SK-N-SH (cell line): ENCODE data around the gene PMEPA1. TPM values are rescaled to one million over a fixed set of nuclear protein-coding genes. Genes with fewer than 3 reads are reported as not detected.

ENCODE experiments used
- CTCF ChIA-PET: fragments of 300-600, 350-600 bp; formaldehyde crosslinking; extraction: SDS; loops from one replicate; lab custom pipeline; 2021; lab: Yijun Ruan, JAX
- POLR2A ChIA-PET: fragments of 350-600 bp; sonication (Branson Sonifier 250); formaldehyde crosslinking; extraction: SDS; loops from one replicate; lab custom pipeline; 2020; ENCODE audit warnings: antibody characterized with exemption, inconsistent platforms; lab: Yijun Ruan, JAX
- DNase-seq: peaks from one replicate; pipeline ENCODE4 v3.0.0; 2012
- H2AFZ ChIP-seq: fragments of 200-600 bp; sonication (generic); 2 replicates; pipeline ENCODE4 v1.8.1; 2016; ENCODE audit warnings: antibody characterized with exemption, mild to moderate bottlenecking, low read depth
- H3F3A ChIP-seq: fragments of 200-600 bp; sonication (generic); replicated peaks from 2 replicates; pipeline ENCODE3; 2016; ENCODE audit warnings: antibody characterized with exemption, mild to moderate bottlenecking; ENCODE audit not compliant: insufficient read depth
- H3K27ac ChIP-seq, 2 experiments: fragments of 200-500 bp in 1 of 2; fragments of 200-600 bp in 1 of 2; sonication (Bioruptor generic) in 1 of 2; sonication (generic), shearing (Covaris generic) in 1 of 2; 2 replicates each; pipeline versions ENCODE4 v1.5.1 to v1.6.1; 2014 to 2016; ENCODE audit warnings: low read depth in 2 of 2, inconsistent platforms in 1 of 2, low read length in 1 of 2, mild to moderate bottlenecking in 1 of 2, mixed read lengths in 1 of 2
- H3K27me3 ChIP-seq: fragments of 200-600 bp; sonication (generic), shearing (Covaris generic); 2 replicates; pipeline ENCODE4 v1.6.1; 2016; ENCODE audit warnings: mixed run types; ENCODE audit not compliant: insufficient read depth
- H3K36me3 ChIP-seq, 2 experiments: fragments of 200-500 bp in 1 of 2; fragments of 200-600 bp in 1 of 2; sonication (Bioruptor generic) in 1 of 2; sonication (generic) in 1 of 2; replicated peaks in 1 of 2; 2 replicates each; pipeline versions ENCODE3 to v1.5.1; 2014 to 2016; ENCODE audit warnings: low read length in 1 of 2, mild to moderate bottlenecking in 1 of 2; ENCODE audit not compliant: insufficient read depth in 2 of 2, control insufficient read depth in 1 of 2
- H3K4me1 ChIP-seq, 2 experiments: fragments of 200-500 bp in 1 of 2; fragments of 200-600 bp in 1 of 2; sonication (Bioruptor generic) in 1 of 2; sonication (generic), shearing (Covaris generic) in 1 of 2; 2 replicates each; pipeline versions ENCODE4 v1.5.1 to v1.6.1; 2014 to 2016; ENCODE audit warnings: low read depth in 1 of 2, low read length in 1 of 2, mixed run types in 1 of 2; ENCODE audit not compliant: insufficient read depth in 2 of 2, control insufficient read depth in 1 of 2
- H3K4me2 ChIP-seq: fragments of 200-600 bp; sonication (generic), shearing (Covaris generic); 2 replicates; pipeline ENCODE4 v1.6.1; 2017; ENCODE audit warnings: mixed run types
- H3K4me3 ChIP-seq, 2 experiments: fragments of 200-500 bp in 1 of 2; fragments of 200-600 bp in 1 of 2; sonication (Bioruptor generic) in 1 of 2; sonication (generic), shearing (Covaris generic) in 1 of 2; 2 replicates each; pipeline versions ENCODE4 v1.5.1 to v1.8.1; 2014 to 2016; ENCODE audit warnings: low read depth in 2 of 2, inconsistent platforms in 1 of 2, low read length in 1 of 2, mild to moderate bottlenecking in 1 of 2, mixed read lengths in 1 of 2, moderate library complexity in 1 of 2
- H3K79me2 ChIP-seq: fragments of 200-600 bp; sonication (generic); 2 replicates; pipeline ENCODE4 v1.8.1; 2017; ENCODE audit warnings: mild to moderate bottlenecking; ENCODE audit not compliant: insufficient read depth
- H3K9ac ChIP-seq: fragments of 200-600 bp; sonication (generic); 2 replicates; pipeline ENCODE4 v1.6.1; 2017; ENCODE audit warnings: mixed run types
- H3K9me2 ChIP-seq: fragments of 200-600 bp; sonication (generic); 2 replicates; pipeline ENCODE4 v1.6.1; 2017; ENCODE audit warnings: mixed run types
- H3K9me3 ChIP-seq: fragments of 200-600 bp; sonication (generic); 2 replicates; pipeline ENCODE4 v1.6.1; 2017; ENCODE audit warnings: mixed run types, mild to moderate bottlenecking, moderate library complexity
- H4K20me1 ChIP-seq: fragments of 200-600 bp; sonication (generic); 2 replicates; pipeline ENCODE4 v1.6.1; 2017; ENCODE audit warnings: mild to moderate bottlenecking, mixed run types; ENCODE audit not compliant: insufficient read depth
- EZH2phosphoT487 ChIP-seq: fragments of 200-600 bp; sonication (generic); IDR thresholded peaks from 2 replicates; pipeline ENCODE4 v1.6.1; 2017; ENCODE audit warnings: low read depth, mixed run types, mild to moderate bottlenecking, antibody characterized with exemption, moderate library complexity, borderline replicate concordance
- FOXJ3 ChIP-seq: sonication (generic); formaldehyde crosslinking; IDR thresholded peaks from 2 replicates; pipeline ENCODE4 v1.5.1; 2020; ENCODE audit warnings: mild to moderate bottlenecking, missing genetic modification reagents
- GABPA ChIP-seq: IDR thresholded peaks from 2 replicates; pipeline ENCODE4 v1.4.0; 2012; ENCODE audit warnings: low read depth, mild to moderate bottlenecking
- GATA2 ChIP-seq: sonication (generic); formaldehyde crosslinking; IDR thresholded peaks from 2 replicates; pipeline ENCODE4 v1.5.0; 2020; ENCODE audit warnings: mild to moderate bottlenecking, missing genetic modification reagents
- JUND ChIP-seq: IDR thresholded peaks from 2 replicates; pipeline ENCODE4 v1.4.0; 2012
- MXI1 ChIP-seq: IDR thresholded peaks from 2 replicates; pipeline ENCODE4 v1.6.1; 2012; ENCODE audit warnings: mild to moderate bottlenecking, low read depth, low read length, improper control_type of control experiment
- NFIC ChIP-seq: IDR thresholded peaks from 2 replicates; pipeline ENCODE4 v1.4.0; 2012; ENCODE audit warnings: borderline replicate concordance
- RAD21 ChIP-seq: IDR thresholded peaks from 2 replicates; pipeline ENCODE4 v1.6.1; 2012; ENCODE audit warnings: mild to moderate bottlenecking, low read length
- RCOR1 ChIP-seq: fragments of 150-350 bp; IDR thresholded peaks from 2 replicates; pipeline ENCODE4 v1.6.1; 2017; ENCODE audit warnings: antibody characterized with exemption, low read length
- RFX5 ChIP-seq: IDR thresholded peaks from 2 replicates; pipeline ENCODE4 v1.6.1; 2012; ENCODE audit warnings: mild to moderate bottlenecking, improper control_type of control experiment, low read length
- RXRA ChIP-seq: IDR thresholded peaks from 2 replicates; pipeline ENCODE4 v1.4.0; 2012; ENCODE audit warnings: low read depth, mild to moderate bottlenecking, borderline replicate concordance
- SIN3A ChIP-seq: IDR thresholded peaks from 2 replicates; pipeline ENCODE4 v1.6.1; 2012; ENCODE audit warnings: low read depth, mild to moderate bottlenecking, low read length, moderate library complexity, borderline replicate concordance
- SMC3 ChIP-seq: IDR thresholded peaks from 2 replicates; pipeline ENCODE4 v1.6.1; 2012; ENCODE audit warnings: low read depth, low read length, improper control_type of control experiment
- TAF1 ChIP-seq: IDR thresholded peaks from 2 replicates; pipeline ENCODE4 v1.6.1; 2012; ENCODE audit warnings: low read depth, mild to moderate bottlenecking, low read length, moderate library complexity, borderline replicate concordance
- TEAD4 ChIP-seq: IDR thresholded peaks from 2 replicates; pipeline ENCODE4 v1.4.0; 2012; ENCODE audit warnings: mild to moderate bottlenecking, borderline replicate concordance; ENCODE audit not compliant: insufficient read depth
- YY1 ChIP-seq: IDR thresholded peaks from 2 replicates; pipeline ENCODE4 v1.4.0; 2012; ENCODE audit warnings: low read depth, mild to moderate bottlenecking
- WGBS: methylation state at CpG from one replicate; pipeline ENCODE4 v1.1.6; 2017; ENCODE audit warnings: low lambda C conversion rate; 5-methylcytosine and 5-hydroxymethylcytosine counted together
- polyA plus RNA-seq, 3 experiments: library from polyadenylated mRNA; depleted of rRNA; stranded (reverse); fragments of >200 nt; gene quantifications; 2 replicates each; pipeline ENCODE4 v1.2.3, GENCODE V29; 2012
- TF ChIP-seq, protein P1 (sequence below): IDR thresholded peaks from 2 replicates; pipeline ENCODE4 v1.4.0; 2012; ENCODE audit warnings: low read depth, borderline replicate concordance
- TF ChIP-seq, protein P2 (sequence below): fragments of 200-600 bp; sonication (generic); IDR thresholded peaks from 2 replicates; pipeline ENCODE4 v1.6.1; 2017; ENCODE audit warnings: antibody characterized with exemption, mild to moderate bottlenecking, moderate library complexity
- TF ChIP-seq, protein P3 (sequence below): IDR thresholded peaks from 2 replicates; pipeline ENCODE4 v1.4.0; 2012; ENCODE audit warnings: low read depth
- TF ChIP-seq, protein P4 (sequence below): IDR thresholded peaks from 2 replicates; pipeline ENCODE4; 2012
- TF ChIP-seq, protein P5 (sequence below): fragments of 150-350 bp; IDR thresholded peaks from 2 replicates; pipeline ENCODE4 v1.6.1; 2017; ENCODE audit warnings: antibody characterized with exemption, low read length, low read depth, borderline replicate concordance

The PMEPA1 gene
- polyA plus RNA-seq, 1 of the 3 experiments (the other 2 are of a cell fraction) = 7.1 TPM

DNA sequence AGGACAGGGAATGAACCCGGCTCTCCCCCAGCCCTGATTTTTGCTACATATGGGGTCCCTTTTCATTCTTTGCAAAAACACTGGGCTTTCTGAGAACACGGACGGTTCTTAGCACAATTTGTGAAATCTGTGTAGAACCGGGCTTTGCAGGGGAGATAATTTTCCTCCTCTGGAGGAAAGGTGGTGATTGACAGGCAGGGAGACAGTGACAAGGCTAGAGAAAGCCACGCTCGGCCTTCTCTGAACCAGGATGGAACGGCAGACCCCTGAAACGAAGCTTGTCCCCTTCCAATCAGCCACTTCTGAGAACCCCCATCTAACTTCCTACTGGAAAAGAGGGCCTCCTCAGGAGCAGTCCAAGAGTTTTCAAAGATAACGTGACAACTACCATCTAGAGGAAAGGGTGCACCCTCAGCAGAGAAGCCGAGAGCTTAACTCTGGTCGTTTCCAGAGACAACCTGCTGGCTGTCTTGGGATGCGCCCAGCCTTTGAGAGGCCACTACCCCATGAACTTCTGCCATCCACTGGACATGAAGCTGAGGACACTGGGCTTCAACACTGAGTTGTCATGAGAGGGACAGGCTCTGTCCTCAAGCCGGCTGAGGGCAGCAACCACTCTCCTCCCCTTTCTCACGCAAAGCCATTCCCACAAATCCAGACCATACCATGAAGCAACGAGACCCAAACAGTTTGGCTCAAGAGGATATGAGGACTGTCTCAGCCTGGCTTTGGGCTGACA lies 60.8 kb downstream of the PMEPA1 start (continued):
- TF ChIP-seq, protein P1, sequence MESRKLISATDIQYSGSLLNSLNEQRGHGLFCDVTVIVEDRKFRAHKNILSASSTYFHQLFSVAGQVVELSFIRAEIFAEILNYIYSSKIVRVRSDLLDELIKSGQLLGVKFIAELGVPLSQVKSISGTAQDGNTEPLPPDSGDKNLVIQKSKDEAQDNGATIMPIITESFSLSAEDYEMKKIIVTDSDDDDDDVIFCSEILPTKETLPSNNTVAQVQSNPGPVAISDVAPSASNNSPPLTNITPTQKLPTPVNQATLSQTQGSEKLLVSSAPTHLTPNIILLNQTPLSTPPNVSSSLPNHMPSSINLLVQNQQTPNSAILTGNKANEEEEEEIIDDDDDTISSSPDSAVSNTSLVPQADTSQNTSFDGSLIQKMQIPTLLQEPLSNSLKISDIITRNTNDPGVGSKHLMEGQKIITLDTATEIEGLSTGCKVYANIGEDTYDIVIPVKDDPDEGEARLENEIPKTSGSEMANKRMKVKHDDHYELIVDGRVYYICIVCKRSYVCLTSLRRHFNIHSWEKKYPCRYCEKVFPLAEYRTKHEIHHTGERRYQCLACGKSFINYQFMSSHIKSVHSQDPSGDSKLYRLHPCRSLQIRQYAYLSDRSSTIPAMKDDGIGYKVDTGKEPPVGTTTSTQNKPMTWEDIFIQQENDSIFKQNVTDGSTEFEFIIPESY = no peak
- TF ChIP-seq TEAD4 (no peak), GATA2 (CRISPR knock-in tag) (no peak), RAD21 (no peak)

DNA sequence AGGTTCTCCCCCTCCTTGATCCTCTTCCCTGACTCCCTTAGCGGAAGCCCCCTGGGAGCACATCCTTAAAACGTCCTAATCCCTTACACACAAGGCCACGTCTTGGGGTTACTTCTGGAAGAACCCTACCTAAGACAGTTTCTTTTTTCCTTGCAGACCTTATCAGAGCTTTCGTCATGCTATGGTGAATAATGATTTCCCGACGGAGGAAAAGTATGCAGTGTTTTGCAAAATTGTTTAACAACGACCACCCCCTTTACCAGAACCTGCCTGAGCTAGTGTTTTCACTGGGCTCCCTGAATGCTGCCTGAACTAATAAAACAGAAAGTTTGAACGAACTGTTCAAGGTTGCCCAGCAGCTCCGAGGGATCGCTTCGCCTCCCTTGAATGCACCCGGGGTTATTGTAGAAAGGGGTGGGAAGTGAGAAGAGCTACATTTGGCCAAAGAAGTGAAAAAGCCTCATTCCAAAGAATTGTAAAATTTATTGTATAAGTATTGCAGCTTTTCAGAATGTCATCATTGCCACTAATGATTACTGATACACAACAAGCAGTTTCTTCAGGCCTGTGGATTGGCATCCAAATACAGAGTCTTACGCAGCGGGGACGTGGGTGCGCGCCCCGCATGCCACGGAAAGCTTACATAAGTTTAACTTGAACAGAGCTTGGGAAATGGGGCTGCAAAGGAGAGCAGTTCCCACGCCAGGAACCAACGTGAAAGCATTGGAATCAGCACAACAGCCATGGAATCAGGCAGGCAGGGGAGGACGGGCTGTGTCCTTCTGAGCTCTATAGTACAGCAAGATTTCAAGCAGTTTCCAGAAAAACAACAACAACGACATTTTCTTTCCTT lies 61.7 kb downstream of the PMEPA1 start:
- no peak overlapping the region for H3K27ac ChIP-seq
- ChIA-PET CTCF (interaction anchor here (0.9 to 2.2 kb wide), 9 partner anchors 17 to 537 kb away, joined by 3 to 12 read pairs (median 3); no protein-coding TSS in a partner anchor), POLR2A (no interaction called here)
- no peaks in the 10 kb centered on the region for H3K9me2 ChIP-seq
- H2AFZ ChIP-seq = no peak overlapping the region
- H3K79me2 ChIP-seq = no peaks in the 10 kb centered on the region
- H3K9ac ChIP-seq = no peak overlapping the region
- no peaks in the 10 kb centered on the region for H3F3A ChIP-seq
- no peaks in the 10 kb centered on the region for H3K4me1 ChIP-seq
- 93% methylated on average over 23 of the region's 23 CpGs for WGBS
- no peak overlapping the region for H3K4me2 ChIP-seq
- no peaks in the 10 kb centered on the region for H4K20me1 ChIP-seq
- H3K9me3 ChIP-seq = no peaks in the 10 kb centered on the region
- peaks cover 7 to 38% of the 10 kb centered on the region in 2 experiments for H3K36me3 ChIP-seq
- no peak overlapping the region for H3K4me3 ChIP-seq
- DNase-seq = peak; percentile 9
- no peaks in the 10 kb centered on the region; the same call in 1 of the 2 replicates for H3K27me3 ChIP-seq
- TF ChIP-seq FOXJ3 (CRISPR knock-in tag) (no peak), RCOR1 (no peak), EZH2phosphoT487 (no peak), GABPA (no peak), RXRA (no peak), GATA2 (CRISPR knock-in tag) (no peak), JUND (no peak), MXI1 (no peak), RFX5 (no peak), SMC3 (no peak), TAF1 (no peak), YY1 (no peak), NFIC (no peak), SIN3A (no peak)
- TF ChIP-seq, protein P2, sequence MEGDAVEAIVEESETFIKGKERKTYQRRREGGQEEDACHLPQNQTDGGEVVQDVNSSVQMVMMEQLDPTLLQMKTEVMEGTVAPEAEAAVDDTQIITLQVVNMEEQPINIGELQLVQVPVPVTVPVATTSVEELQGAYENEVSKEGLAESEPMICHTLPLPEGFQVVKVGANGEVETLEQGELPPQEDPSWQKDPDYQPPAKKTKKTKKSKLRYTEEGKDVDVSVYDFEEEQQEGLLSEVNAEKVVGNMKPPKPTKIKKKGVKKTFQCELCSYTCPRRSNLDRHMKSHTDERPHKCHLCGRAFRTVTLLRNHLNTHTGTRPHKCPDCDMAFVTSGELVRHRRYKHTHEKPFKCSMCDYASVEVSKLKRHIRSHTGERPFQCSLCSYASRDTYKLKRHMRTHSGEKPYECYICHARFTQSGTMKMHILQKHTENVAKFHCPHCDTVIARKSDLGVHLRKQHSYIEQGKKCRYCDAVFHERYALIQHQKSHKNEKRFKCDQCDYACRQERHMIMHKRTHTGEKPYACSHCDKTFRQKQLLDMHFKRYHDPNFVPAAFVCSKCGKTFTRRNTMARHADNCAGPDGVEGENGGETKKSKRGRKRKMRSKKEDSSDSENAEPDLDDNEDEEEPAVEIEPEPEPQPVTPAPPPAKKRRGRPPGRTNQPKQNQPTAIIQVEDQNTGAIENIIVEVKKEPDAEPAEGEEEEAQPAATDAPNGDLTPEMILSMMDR = no peak
- TF ChIP-seq, protein P3, sequence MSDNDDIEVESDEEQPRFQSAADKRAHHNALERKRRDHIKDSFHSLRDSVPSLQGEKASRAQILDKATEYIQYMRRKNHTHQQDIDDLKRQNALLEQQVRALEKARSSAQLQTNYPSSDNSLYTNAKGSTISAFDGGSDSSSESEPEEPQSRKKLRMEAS = no peak
- TF ChIP-seq, protein P4, sequence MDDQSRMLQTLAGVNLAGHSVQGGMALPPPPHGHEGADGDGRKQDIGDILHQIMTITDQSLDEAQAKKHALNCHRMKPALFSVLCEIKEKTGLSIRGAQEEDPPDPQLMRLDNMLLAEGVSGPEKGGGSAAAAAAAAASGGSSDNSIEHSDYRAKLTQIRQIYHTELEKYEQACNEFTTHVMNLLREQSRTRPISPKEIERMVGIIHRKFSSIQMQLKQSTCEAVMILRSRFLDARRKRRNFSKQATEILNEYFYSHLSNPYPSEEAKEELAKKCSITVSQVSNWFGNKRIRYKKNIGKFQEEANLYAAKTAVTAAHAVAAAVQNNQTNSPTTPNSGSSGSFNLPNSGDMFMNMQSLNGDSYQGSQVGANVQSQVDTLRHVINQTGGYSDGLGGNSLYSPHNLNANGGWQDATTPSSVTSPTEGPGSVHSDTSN = no peak
- TF ChIP-seq, protein P5, sequence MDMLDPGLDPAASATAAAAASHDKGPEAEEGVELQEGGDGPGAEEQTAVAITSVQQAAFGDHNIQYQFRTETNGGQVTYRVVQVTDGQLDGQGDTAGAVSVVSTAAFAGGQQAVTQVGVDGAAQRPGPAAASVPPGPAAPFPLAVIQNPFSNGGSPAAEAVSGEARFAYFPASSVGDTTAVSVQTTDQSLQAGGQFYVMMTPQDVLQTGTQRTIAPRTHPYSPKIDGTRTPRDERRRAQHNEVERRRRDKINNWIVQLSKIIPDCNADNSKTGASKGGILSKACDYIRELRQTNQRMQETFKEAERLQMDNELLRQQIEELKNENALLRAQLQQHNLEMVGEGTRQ = no peak
- TF ChIP-seq, protein P1 = no peak
